Measurements from ENCODE around the gene BCDIN3D.

DNA sequence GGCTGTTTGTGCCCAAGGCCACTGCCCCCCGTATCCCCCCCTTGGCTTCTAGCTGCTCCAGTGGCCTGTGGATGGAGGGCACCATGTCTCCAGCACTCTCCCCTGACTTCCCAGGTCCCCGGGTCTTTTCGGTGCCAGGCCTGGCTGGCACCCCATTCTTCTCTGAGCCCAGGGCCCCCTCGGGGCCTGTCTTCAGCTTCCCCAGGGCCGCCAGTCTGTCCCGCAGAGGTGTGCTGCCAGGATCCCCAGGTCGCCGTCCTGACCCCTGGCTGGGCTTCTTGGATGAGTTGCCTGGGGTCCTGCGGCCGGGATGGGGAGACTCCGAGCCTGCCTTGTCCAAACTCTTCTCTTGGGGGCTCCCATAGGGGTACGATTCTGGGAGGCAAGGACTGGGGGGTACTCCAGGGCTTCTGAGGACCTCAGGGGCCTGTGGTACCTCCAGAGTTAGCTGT, 47.2 kb downstream of the BCDIN3D start:
- TF ChIP-seq TARDBP (IDR thresholded peaks at IDR 0.05) (no peak), FOXM1 (IDR thresholded peaks at IDR 0.05; ENCODE audit: borderline replicate concordance) (no peak), ZNF384 (IDR thresholded peaks at IDR 0.05) (no peak), HDGF (IDR thresholded peaks at IDR 0.05; ENCODE audit: borderline replicate concordance) (no peak), ARNT (IDR thresholded peaks at IDR 0.05) (no peak), FOXK2 (IDR thresholded peaks at IDR 0.05) (no peak), FOXA1 (IDR thresholded peaks at IDR 0.05) (no peak), BHLHE40 (IDR thresholded peaks at IDR 0.05; ENCODE audit: borderline replicate concordance) (no peak), SP1 (IDR thresholded peaks at IDR 0.05) (no peak), CTBP1 (IDR thresholded peaks at IDR 0.05; ENCODE audit: borderline replicate concordance) (no peak), SUZ12 (IDR thresholded peaks at IDR 0.05) (no peak), LEF1 (IDR thresholded peaks at IDR 0.05; ENCODE audit: borderline replicate concordance) (no peak)

Measured in HEK293T (cell line).